22Rv1 (cell line): ENCODE measurements around the gene NEU2.
"Not testable (repeated sequence)": the region's sequence is repeated elsewhere in the genome, so short reads cannot be mapped to it uniquely, and the experiment has no call there.

Experiments used
- H3K27ac ChIP-seq: fragments of 450-650 bp; 2 replicates; pipeline ENCODE4 v1.5.1; 2017
- ZFX ChIP-seq: fragments of 450-650 bp; IDR thresholded peaks from 2 replicates; pipeline ENCODE4 v1.6.1; 2017; ENCODE audit warnings: antibody characterized with exemption, borderline replicate concordance
- TF ChIP-seq, protein P1 (sequence below): fragments of 450-650 bp; IDR thresholded peaks from 2 replicates; pipeline ENCODE4 v1.5.1; 2017; ENCODE audit warnings: mild to moderate bottlenecking

The NEU2 gene

GRCh38 chr2:233044974-233045605 lies 12.6 kb downstream of the NEU2 start:
- no peak overlapping the region for H3K27ac ChIP-seq
- no peak for TF ChIP-seq ZFX
- TF ChIP-seq, protein P1, sequence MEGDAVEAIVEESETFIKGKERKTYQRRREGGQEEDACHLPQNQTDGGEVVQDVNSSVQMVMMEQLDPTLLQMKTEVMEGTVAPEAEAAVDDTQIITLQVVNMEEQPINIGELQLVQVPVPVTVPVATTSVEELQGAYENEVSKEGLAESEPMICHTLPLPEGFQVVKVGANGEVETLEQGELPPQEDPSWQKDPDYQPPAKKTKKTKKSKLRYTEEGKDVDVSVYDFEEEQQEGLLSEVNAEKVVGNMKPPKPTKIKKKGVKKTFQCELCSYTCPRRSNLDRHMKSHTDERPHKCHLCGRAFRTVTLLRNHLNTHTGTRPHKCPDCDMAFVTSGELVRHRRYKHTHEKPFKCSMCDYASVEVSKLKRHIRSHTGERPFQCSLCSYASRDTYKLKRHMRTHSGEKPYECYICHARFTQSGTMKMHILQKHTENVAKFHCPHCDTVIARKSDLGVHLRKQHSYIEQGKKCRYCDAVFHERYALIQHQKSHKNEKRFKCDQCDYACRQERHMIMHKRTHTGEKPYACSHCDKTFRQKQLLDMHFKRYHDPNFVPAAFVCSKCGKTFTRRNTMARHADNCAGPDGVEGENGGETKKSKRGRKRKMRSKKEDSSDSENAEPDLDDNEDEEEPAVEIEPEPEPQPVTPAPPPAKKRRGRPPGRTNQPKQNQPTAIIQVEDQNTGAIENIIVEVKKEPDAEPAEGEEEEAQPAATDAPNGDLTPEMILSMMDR, result no peak

DNA sequence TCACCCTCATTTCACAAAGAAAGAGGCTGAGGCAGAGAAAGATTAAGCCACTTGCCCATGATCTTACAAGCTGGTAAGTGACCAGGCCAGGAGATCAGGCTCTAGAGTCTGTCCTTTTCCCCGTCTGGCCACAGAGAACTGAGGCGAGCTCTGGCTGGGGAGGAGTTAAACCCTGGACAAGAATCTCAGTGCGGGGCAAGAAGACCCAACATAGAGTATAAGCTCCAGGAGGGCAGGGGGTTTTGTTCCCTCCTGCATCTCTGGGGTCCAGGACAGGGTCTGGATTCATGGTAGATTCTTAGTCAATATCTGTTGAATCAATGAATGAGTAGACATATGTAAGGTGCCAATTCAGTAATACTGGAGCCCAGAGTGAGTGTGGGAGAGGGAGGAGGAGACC lies 14.7 kb downstream of the NEU2 start:
- no peak for TF ChIP-seq ZFX
- TF ChIP-seq, protein P1, result no peak
- H3K27ac ChIP-seq, result no peak overlapping the region

DNA sequence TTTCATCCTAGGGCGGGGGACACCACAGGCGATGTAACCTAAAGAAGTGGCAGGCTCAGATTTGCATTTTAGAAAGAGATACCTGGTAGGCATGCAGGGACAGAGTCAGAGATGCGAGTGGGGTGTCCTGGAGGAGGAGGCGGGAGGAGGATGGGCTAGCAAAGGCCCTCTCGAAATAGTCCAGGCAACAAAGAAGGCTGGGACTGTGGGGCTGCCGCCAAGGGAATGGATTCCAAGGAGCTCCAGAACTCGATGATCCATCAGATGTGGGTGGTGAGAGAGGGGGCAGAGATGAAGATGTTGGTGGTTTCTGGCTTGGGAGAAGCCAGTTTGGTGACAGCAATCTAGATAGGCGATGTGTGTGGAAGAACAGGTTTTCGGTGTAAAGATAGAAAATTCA lies 15.2 kb downstream of the NEU2 start:
- no peak overlapping the region for H3K27ac ChIP-seq
- no peak for TF ChIP-seq ZFX
- TF ChIP-seq, protein P1, result no peak

- TF ChIP-seq, protein P1, result no peak
- TF ChIP-seq ZFX, result no peak
- no peak overlapping the region for H3K27ac ChIP-seq
These were observed 16.2 kb downstream of the NEU2 start for GRCh38 chr2:233048569-233049193.

DNA sequence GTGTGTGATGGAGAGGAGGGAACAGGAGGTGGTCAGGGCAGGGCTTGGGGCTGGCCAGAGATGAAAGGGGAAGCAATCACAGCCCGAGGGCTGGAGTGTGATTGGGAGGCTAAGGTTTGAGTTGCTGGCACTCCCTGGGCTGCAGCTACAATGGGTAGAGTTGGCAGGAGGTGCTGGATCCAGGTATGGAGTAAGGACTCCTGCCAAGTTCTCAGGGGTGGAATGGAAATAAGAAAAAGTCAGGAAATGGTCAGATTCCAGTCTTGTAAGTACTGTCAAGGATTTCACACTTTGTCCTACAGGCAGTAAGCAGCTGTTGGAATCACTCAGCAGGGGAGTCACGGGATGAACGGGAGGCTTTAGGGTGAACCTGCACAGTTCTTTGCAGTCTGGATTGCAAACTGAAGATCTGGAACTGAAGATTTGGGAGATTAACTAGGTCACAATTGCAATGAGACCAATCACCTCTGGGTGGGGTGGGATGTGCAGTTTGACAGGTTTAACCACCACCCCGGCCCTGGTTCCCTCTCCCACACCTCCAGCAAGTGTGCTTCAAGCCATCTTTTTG lies 16.8 kb downstream of the NEU2 start:
- H3K27ac ChIP-seq, result no peak overlapping the region
- no peak for TF ChIP-seq ZFX
- TF ChIP-seq, protein P1, result no peak

- H3K27ac ChIP-seq, result no peak overlapping the region
- TF ChIP-seq ZFX, result no peak
- TF ChIP-seq, protein P1, result no peak
These were observed 19.0 kb downstream of the NEU2 start for GRCh38 chr2:233051241-233052149.

DNA sequence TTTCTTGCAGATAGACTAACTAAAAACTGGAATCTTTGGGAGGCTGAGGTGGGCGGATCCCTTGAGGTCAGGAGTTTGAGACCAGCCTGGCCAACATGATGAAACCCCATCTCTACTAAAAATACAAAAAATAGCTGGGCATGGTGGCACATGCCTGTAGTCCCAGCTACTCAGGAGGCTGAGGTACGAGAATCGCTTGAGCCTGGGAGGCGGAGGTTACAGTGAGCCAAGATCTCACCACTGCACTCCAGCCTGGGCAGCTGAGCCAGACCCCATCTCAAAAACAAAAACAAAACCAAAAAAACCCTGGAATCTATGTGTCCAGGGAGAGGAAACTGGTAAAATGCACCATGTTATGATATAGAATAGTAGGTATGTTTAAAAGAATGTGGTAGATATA lies 20.0 kb downstream of the NEU2 start:
- not testable (repeated sequence) for H3K27ac ChIP-seq
